HepG2 (cell line): ENCODE measurements around the gene SKP1. TPM values are rescaled to one million over a fixed set of nuclear protein-coding genes. Genes with fewer than 3 reads are reported as not detected.
A peak's percentile ranks its signal among the peaks of the same experiment; 100 is the strongest.

ENCODE experiments used
- ELF4 ChIP-seq: sonication (generic); formaldehyde crosslinking; IDR thresholded peaks from 2 replicates; pipeline ENCODE4 v1.5.0; 2020; ENCODE audit warnings: missing genetic modification reagents, mild to moderate bottlenecking, moderate library complexity, borderline replicate concordance
- ESRRA ChIP-seq: sonication (generic); formaldehyde crosslinking; IDR thresholded peaks from 2 replicates; pipeline ENCODE4 v1.5.1; 2020; ENCODE audit warnings: mild to moderate bottlenecking, low read depth, missing genetic modification reagents
- FOXC1 ChIP-seq: sonication (generic); formaldehyde crosslinking; IDR thresholded peaks from 2 replicates; pipeline ENCODE4 v1.8.0; 2022; ENCODE audit warnings: mild to moderate bottlenecking, missing genetic modification reagents, borderline replicate concordance
- HMGXB3 ChIP-seq: sonication (generic); formaldehyde crosslinking; IDR thresholded peaks from 2 replicates; pipeline ENCODE4 v1.4.0; 2020; ENCODE audit warnings: missing genetic modification reagents, borderline replicate concordance
- KIAA2018 ChIP-seq: sonication (generic); formaldehyde crosslinking; IDR thresholded peaks from 2 replicates; pipeline ENCODE4 v1.5.0; 2020; ENCODE audit warnings: mild to moderate bottlenecking, missing genetic modification reagents, borderline replicate concordance
- RBM39 ChIP-seq: fragments of 200-400 bp; formaldehyde crosslinking; IDR thresholded peaks from one replicate; pipeline ENCODE4 v1.6.1; 2018; ENCODE audit warnings: antibody characterized with exemption, mild to moderate bottlenecking, low read depth, low read length; ENCODE audit not compliant: poor library complexity, severe bottlenecking
- STAT5B ChIP-seq: sonication (generic); formaldehyde crosslinking; IDR thresholded peaks from 2 replicates; pipeline ENCODE4 v1.4.0; 2020; ENCODE audit warnings: missing genetic modification reagents
- TAF15 ChIP-seq: fragments of 200-400 bp; formaldehyde crosslinking; IDR thresholded peaks from one replicate; pipeline ENCODE4 v1.6.1; 2018; ENCODE audit warnings: mild to moderate bottlenecking, low read depth, low read length; ENCODE audit not compliant: poor library complexity, severe bottlenecking
- TEAD3 ChIP-seq: optimal IDR thresholded peaks from 2 replicates; pipeline ENCODE3; 2016; ENCODE audit warnings: borderline replicate concordance
- ZC3H4 ChIP-seq: sonication (generic); formaldehyde crosslinking; IDR thresholded peaks from 2 replicates; pipeline ENCODE4 v1.4.0; 2020; ENCODE audit warnings: missing genetic modification reagents, borderline replicate concordance
- ZFP36L2 ChIP-seq: sonication (generic); formaldehyde crosslinking; IDR thresholded peaks from 2 replicates; pipeline ENCODE4 v1.4.0; 2020; ENCODE audit warnings: missing genetic modification reagents
- ZNF335 ChIP-seq: sonication (generic); formaldehyde crosslinking; IDR thresholded peaks from 2 replicates; pipeline ENCODE4 v1.4.0; 2020; ENCODE audit warnings: missing genetic modification reagents
- ZNF720 ChIP-seq: sonication (generic); formaldehyde crosslinking; IDR thresholded peaks from 2 replicates; pipeline ENCODE4 v1.4.0; 2020; ENCODE audit warnings: missing genetic modification reagents
- polyA plus RNA-seq, 8 experiments: library from polyadenylated mRNA; depleted of rRNA in 3 of 8; stranded (reverse) in 7 of 8; unstranded in 1 of 8; fragments of >200 nt; fragmentation: Illumina TruSeq in 4 of 8; extraction: Trizol in 4 of 8; gene quantifications; 2 replicates each; pipeline versions ENCODE4 v1.2.1 to v1.2.3, GENCODE V29; 2011 to 2016; ENCODE audit warnings: low read depth in 4 of 8, missing spikeins in 1 of 8, mixed read lengths in 1 of 8; ENCODE audit not compliant: insufficient read depth in 1 of 8
- total RNA-seq, 5 experiments: library from RNA; depleted of rRNA; stranded (reverse); fragments of >200 nt; fragmentation: Illumina TruSeq; extraction: Trizol; gene quantifications; 2 replicates each; pipeline ENCODE4 v1.2.3, GENCODE V29; 2016; ENCODE audit warnings: low read depth in 1 of 5
- TF ChIP-seq, protein P1 (sequence below): IDR thresholded peaks from 2 replicates; pipeline ENCODE4 v1.6.1; 2016; ENCODE audit warnings: low read depth, borderline replicate concordance

SKP1 gene
- total and polyA plus RNA-seq, 2 of the 13 experiments (the other 11 are each of a cell fraction or from before 2014, with no cell fraction given): 134 to 340 TPM

- TF ChIP-seq RBM39 (peak; percentile 19), FOXC1 (no peak; the same call in 1 of the 2 replicates), HMGXB3 (no peak), ZNF720 (CRISPR knock-in tag) (no peak), KIAA2018 (CRISPR knock-in tag) (no peak), ZFP36L2 (CRISPR knock-in tag) (no peak), ESRRA (CRISPR knock-in tag) (peak; percentile 15; the same call in 1 of the 2 replicates), ZNF335 (no peak), ZC3H4 (CRISPR knock-in tag) (no peak), STAT5B (CRISPR knock-in tag) (no peak), TAF15 (no peak), ELF4 (CRISPR knock-in tag) (peak; percentile 78; the same call in 1 of the 2 replicates), TEAD3 (CRISPR knock-in tag) (no peak)
- TF ChIP-seq, protein P1, sequence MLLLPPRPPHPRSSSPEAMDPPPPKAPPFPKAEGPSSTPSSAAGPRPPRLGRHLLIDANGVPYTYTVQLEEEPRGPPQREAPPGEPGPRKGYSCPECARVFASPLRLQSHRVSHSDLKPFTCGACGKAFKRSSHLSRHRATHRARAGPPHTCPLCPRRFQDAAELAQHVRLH (CRISPR knock-in tag): 0 out of 2 replicates have a peak, but pooled peaks have one; percentile 13
These were observed 48.4 kb upstream of the SKP1 start (continued) for GRCh38 chr5:134224888-134225779.
